ENCODE data around the gene HOXB9.

DNA sequence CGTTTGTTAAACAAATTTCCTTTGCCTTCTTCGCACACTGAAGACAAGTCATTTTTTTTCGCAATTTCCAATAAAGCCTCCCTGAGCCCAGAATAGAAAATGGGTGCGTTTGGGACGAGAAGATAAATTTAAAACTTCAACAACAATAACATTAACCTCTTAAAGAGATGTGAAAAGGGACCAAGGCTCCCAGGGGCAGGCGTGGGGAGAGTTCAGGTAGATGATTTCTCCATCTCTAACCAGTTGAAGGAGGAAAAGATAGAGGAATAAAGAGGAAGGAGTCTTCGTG, 46.7 kb downstream of the HOXB9 start:
- TF ChIP-seq, protein P1, sequence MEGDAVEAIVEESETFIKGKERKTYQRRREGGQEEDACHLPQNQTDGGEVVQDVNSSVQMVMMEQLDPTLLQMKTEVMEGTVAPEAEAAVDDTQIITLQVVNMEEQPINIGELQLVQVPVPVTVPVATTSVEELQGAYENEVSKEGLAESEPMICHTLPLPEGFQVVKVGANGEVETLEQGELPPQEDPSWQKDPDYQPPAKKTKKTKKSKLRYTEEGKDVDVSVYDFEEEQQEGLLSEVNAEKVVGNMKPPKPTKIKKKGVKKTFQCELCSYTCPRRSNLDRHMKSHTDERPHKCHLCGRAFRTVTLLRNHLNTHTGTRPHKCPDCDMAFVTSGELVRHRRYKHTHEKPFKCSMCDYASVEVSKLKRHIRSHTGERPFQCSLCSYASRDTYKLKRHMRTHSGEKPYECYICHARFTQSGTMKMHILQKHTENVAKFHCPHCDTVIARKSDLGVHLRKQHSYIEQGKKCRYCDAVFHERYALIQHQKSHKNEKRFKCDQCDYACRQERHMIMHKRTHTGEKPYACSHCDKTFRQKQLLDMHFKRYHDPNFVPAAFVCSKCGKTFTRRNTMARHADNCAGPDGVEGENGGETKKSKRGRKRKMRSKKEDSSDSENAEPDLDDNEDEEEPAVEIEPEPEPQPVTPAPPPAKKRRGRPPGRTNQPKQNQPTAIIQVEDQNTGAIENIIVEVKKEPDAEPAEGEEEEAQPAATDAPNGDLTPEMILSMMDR (IDR thresholded peaks at IDR 0.05; ENCODE audit: insufficient read depth, low read depth, low read length): no peak
- no peak for TF ChIP-seq EZH2 (IDR thresholded peaks at IDR 0.05; ENCODE audit: insufficient read depth, low read length)

Data from astrocyte (in vitro differentiated cells and primary cell).